Measurements from ENCODE around the gene ADD1.
A peak's percentile ranks its signal among the peaks of the same experiment; 100 is the strongest.
"Not testable (repeated sequence)": the region's sequence is repeated elsewhere in the genome, so short reads cannot be mapped to it uniquely, and the experiment has no call there.

ADD1 gene

DNA sequence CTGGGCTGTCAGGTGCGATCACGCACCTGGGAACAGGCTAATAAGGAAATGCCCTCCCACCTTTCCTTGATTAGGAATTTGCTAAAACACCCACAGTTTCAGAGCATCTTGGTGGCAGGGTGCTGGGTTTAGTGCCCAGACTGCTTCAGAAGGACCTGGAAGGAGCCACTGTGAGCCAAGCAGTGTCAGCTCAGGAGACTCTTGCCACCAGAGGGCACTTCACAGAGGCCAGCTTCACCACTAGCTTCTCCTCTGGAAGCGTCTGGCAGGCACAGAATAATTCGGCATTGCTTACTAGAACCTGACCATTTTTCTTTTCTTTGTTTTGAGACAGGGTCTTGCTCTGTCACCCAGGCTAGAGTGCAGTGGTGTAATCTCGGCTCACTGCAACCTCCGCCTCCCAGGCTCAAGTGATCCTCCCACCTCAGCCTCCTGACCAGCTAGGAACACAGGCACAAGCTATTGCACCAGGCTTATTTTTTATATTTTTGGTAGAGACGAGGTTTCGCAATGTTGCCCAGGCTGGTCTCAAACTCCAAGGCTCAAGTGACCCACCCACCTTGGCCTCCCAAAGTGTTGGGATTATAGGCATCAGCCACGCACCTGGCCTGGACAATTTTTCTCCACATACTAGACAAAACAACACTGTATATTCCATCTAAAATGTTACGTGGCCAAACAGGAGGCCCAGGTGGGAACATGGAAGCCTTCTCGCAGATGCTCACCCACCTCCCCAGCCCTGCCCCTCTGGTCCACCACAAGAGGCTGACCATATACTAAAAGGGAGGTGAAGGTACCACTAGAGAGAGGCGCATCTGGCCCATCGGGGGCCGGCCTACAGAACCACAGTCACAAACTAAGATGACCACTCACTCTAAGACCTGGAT, 105.5 kb downstream of the ADD1 start:
- DNase-seq (ENCODE audit: low read depth): peak; percentile 41
- TF ChIP-seq, protein P1, sequence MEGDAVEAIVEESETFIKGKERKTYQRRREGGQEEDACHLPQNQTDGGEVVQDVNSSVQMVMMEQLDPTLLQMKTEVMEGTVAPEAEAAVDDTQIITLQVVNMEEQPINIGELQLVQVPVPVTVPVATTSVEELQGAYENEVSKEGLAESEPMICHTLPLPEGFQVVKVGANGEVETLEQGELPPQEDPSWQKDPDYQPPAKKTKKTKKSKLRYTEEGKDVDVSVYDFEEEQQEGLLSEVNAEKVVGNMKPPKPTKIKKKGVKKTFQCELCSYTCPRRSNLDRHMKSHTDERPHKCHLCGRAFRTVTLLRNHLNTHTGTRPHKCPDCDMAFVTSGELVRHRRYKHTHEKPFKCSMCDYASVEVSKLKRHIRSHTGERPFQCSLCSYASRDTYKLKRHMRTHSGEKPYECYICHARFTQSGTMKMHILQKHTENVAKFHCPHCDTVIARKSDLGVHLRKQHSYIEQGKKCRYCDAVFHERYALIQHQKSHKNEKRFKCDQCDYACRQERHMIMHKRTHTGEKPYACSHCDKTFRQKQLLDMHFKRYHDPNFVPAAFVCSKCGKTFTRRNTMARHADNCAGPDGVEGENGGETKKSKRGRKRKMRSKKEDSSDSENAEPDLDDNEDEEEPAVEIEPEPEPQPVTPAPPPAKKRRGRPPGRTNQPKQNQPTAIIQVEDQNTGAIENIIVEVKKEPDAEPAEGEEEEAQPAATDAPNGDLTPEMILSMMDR (IDR thresholded peaks at IDR 0.05; ENCODE audit: low read length, missing control alignments): peak; percentile 54
- H3K4me3 ChIP-seq (replicated peaks; ENCODE audit: low read depth, low read length): no peak overlapping the region

DNA sequence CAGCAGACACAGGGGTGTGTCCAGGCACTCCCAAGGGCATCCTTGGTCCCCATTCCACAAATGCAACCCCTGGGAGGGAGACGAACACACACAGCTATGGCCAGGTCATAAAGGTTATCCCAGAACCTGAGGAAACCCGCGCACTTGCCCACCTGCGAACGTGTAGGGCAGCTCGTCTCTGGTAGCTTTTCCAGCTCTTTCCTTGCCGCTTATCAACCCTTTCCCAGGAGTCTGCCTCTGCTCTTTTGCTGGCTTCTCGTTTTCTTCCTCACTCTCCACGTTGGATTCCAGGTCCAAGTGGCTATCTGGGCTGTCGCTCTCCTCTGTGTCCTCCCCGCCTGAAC, 106.1 kb downstream of the ADD1 start:
- DNase-seq (ENCODE audit: low read depth): no peak
- TF ChIP-seq, protein P1 (IDR thresholded peaks at IDR 0.05; ENCODE audit: low read length, missing control alignments): no peak

DNA sequence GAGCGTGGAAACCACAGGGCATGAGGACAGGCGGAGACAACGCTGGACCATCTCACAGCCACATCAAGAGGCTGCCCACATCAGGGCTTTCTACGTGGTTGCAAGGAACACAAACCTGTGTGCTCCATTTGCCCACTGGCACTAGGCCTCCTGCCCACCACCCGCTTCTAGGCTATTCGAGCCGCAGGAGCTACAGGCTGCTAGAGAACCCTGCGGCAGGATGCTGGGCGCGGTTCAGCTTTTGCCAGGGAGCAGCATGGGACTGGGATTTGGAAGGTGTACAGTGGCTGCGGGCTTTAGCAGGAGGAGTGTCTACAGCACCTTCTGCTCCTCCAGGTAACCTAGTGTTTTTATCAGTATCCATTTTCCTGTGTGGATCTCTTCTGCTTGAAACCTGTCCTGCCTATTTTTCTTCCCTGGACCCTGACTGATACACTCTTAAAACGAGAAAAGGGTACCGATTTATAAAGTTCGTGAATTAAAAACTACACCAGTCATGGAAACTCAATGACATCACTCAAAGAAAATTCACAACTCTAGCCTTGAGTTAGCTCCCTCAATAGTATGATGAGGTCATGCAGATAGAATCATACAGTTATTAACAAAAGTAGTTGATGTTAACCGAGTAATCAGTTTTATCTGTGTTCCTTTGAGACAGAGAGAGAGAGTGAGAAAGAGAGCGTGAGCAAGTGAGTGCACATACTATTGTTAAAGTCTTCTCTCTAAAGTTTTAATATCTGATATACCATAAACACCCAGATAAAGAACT, 106.8 kb downstream of the ADD1 start:
- DNase-seq (ENCODE audit: low read depth): peak; percentile 37
- H3K4me3 ChIP-seq (replicated peaks; ENCODE audit: low read depth, low read length): no peak overlapping the region
- TF ChIP-seq, protein P1 (IDR thresholded peaks at IDR 0.05; ENCODE audit: low read length, missing control alignments): no peak

More for the DNA sequence above, 106.1 kb downstream of the ADD1 start:
- H3K4me3 ChIP-seq (replicated peaks; ENCODE audit: low read depth, low read length): no peak overlapping the region

DNA sequence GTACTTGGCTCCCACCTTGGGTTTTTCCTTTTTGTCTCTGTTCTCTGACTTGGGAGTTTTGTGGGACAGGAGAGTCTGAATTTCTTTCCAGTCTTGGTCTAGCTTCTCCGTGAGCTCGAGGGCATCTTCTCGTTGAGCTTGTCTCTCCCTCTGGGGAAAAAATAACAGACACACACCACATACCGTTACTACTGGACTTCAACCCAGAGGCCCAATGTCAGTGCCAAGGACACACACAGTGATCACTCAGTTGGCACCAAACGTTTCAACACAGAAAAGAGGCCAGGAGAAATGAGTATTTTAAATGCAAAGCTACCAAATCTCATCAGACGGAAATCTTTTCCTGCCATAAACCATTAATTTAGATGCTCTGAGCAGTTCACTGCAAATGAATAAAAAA, 109.9 kb downstream of the ADD1 start:
- DNase-seq (ENCODE audit: low read depth): no peak
- H3K4me3 ChIP-seq (replicated peaks; ENCODE audit: low read depth, low read length): no peak overlapping the region
- TF ChIP-seq, protein P1 (IDR thresholded peaks at IDR 0.05; ENCODE audit: low read length, missing control alignments): no peak

DNA sequence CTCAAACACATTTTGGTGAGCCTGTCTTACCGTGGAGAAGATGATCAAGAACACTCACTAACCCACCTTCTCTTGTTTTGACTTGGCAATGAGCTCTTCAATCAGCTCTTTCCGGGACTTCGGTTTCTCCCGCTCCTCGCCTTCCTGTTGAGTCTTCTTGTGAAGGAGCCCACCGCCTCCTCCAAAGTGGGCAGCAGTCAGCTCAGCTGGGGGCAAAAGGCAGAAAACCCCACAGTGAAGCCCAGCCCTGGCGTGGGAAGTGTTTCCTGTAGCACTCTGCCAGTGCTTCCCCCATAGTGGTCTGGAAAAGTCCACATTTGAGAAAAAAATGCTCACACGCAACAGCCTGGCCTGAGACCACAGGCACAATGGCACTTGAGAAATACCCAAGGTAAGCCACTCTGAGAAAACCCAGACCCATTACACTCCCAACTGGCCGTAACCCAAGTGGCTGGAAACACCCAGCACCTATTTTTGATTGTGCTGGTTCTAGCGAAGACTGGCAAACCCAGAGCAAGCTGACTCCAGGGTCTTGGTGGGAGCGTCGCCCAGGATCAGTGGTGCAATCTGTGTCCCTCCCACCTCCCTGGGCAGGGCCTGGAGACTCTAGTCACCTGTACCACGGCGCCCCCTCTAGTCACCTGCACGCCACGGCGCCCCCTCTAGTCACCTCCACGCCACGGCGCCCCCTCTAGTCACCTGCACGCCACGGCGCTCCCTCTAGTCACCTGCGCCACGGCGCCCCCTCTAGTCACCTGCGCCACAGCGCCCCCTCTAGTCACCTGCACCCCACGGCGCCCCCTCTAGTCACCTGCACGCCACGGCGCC, 110.9 kb downstream of the ADD1 start:
- H3K4me3 ChIP-seq (replicated peaks; ENCODE audit: low read depth, low read length): no peak overlapping the region
- TF ChIP-seq, protein P1 (IDR thresholded peaks at IDR 0.05; ENCODE audit: low read length, missing control alignments): no peak
- DNase-seq (ENCODE audit: low read depth): no peak

DNA sequence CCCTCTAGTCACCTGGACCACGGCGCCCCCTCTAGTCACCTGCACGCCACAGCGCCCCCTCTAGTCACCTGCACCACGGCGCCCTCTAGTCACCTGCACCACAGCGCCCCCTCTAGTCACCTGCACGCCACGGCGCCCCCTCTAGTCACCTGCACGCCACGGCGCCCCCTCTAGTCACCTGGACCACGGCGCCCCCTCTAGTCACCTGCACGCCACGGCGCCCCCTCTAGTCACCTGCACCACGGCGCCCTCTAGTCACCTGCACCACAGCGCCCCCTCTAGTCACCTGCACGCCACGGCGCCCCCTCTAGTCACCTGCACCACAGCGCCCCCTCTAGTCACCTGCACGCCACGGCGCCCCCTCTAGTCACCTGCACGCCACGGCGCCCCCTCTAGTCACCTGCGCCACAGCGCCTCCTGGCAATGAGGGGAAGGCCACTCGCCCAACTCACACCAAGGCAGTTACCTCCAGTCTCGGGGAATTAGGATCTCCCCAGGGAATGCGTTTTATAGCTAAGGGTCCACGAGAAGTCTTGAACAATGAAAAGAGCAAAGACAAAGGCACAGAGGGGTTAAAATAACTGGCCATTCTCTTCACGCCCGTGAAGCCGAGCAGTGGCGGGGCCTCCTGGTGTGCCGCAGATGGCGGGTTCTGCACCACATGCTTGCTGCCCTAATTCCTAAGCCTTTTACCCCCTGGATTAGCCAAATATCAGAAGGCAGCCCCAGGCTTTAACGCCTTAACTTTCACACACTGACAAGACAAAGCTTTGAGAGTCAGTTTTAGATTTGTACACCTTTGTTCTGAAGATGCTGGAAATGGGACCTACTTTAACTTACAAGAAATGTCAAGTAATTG, 111.8 kb downstream of the ADD1 start:
- not testable (repeated sequence) for DNase-seq (ENCODE audit: low read depth); H3K4me3 ChIP-seq (replicated peaks; ENCODE audit: low read depth, low read length)

Measured in fibroblast of pulmonary artery (primary cell).